Measurements from ENCODE around the gene SFXN5.

SFXN5 gene

GRCh38 chr2:73091696-73092095 is 20.2 kb upstream of the SFXN5 start:
- no peaks in the 10 kb centered on the region for H3K27me3 ChIP-seq
- H3K4me3 ChIP-seq: no peak overlapping the region
- peaks cover 12 to 33% (median 22%) of the 10 kb centered on the region in 11 experiments; a peak in 20 of 22 replicates for H3K36me3 ChIP-seq
- no peak overlapping the region for H3K27ac ChIP-seq
- peaks cover 19 to 35% (median 22%) of the 10 kb centered on the region in 10 experiments for H3K4me1 ChIP-seq
- H3K4me2 ChIP-seq: peak overlapping the region in 8 of 11 experiments; percentile 49 to 71 (median 62); a peak in 15 of 22 replicates
- peak overlapping the region in 1 of 11 experiments; percentile 34; a peak in 1 of 22 replicates for H3K9ac ChIP-seq
- no peaks in the 10 kb centered on the region for H3K9me3 ChIP-seq (replicated peaks in 1 of 11)
- TF ChIP-seq Cebpa-rat (IDR thresholded peaks at IDR 0.05): no peak
- peaks cover 30 to 100% (median 76%) of the 10 kb centered on the region in 11 experiments; a peak in 19 of 22 replicates for H4K20me1 ChIP-seq

GRCh38 chr2:73091164-73091563 is 19.7 kb upstream of the SFXN5 start:
- TF ChIP-seq Cebpa-rat (IDR thresholded peaks at IDR 0.05): no peak
- peaks cover 20 to 40% (median 26%) of the 10 kb centered on the region in 10 experiments for H3K4me1 ChIP-seq
- H3K9me3 ChIP-seq (replicated peaks in 1 of 11): no peaks in the 10 kb centered on the region
- no peak overlapping the region for H3K4me2 ChIP-seq
- peaks cover 28 to 100% (median 76%) of the 10 kb centered on the region in 11 experiments; a peak in 19 of 22 replicates for H4K20me1 ChIP-seq
- H3K4me3 ChIP-seq: no peak overlapping the region
- peaks cover 12 to 38% (median 22%) of the 10 kb centered on the region in 11 experiments; a peak in 20 of 22 replicates for H3K36me3 ChIP-seq
- no peak overlapping the region for H3K27ac ChIP-seq
- H3K27me3 ChIP-seq: no peaks in the 10 kb centered on the region
- no peak overlapping the region for H3K9ac ChIP-seq

GRCh38 chr2:73089270-73090030 is 17.9 kb upstream of the SFXN5 start:
- no peaks in the 10 kb centered on the region for H3K9me3 ChIP-seq (replicated peaks in 1 of 11)
- no peak overlapping the region for H3K27ac ChIP-seq
- peaks cover 20 to 51% (median 43%) of the 10 kb centered on the region in 10 experiments for H3K4me1 ChIP-seq
- H3K36me3 ChIP-seq: peaks cover 12 to 51% (median 23%) of the 10 kb centered on the region in 11 experiments; a peak in 20 of 22 replicates
- no peak overlapping the region for H3K4me3 ChIP-seq
- H4K20me1 ChIP-seq: peaks cover 15 to 100% (median 76%) of the 10 kb centered on the region in 11 experiments; a peak in 20 of 22 replicates
- no peaks in the 10 kb centered on the region for H3K27me3 ChIP-seq
- no peak overlapping the region; a peak in 1 of 22 replicates for H3K9ac ChIP-seq
- H3K4me2 ChIP-seq: no peak overlapping the region
- no peak for TF ChIP-seq Cebpa-rat (IDR thresholded peaks at IDR 0.05)

GRCh38 chr2:73088703-73089102 is 17.2 kb upstream of the SFXN5 start:
- H3K27me3 ChIP-seq: no peaks in the 10 kb centered on the region
- TF ChIP-seq Cebpa-rat (IDR thresholded peaks at IDR 0.05): no peak
- H3K27ac ChIP-seq: no peak overlapping the region
- H3K4me1 ChIP-seq: peaks cover 20 to 53% (median 48%) of the 10 kb centered on the region in 10 experiments
- H4K20me1 ChIP-seq: peaks cover 22 to 100% (median 76%) of the 10 kb centered on the region in 11 experiments; a peak in 20 of 22 replicates
- no peak overlapping the region for H3K4me2 ChIP-seq
- H3K9me3 ChIP-seq (replicated peaks in 1 of 11): no peaks in the 10 kb centered on the region
- peaks cover 12 to 58% (median 28%) of the 10 kb centered on the region in 11 experiments; a peak in 20 of 22 replicates for H3K36me3 ChIP-seq
- H3K9ac ChIP-seq: no peak overlapping the region
- no peak overlapping the region for H3K4me3 ChIP-seq

GRCh38 chr2:73088211-73088610 is 16.7 kb upstream of the SFXN5 start:
- Histone ChIP-seq H3K4me1 (peaks cover 16 to 53% (median 46%) of the 10 kb centered on the region in 10 experiments), H3K9ac (no peak overlapping the region), H4K20me1 (peaks cover 19 to 100% (median 76%) of the 10 kb centered on the region in 11 experiments; a peak in 20 of 22 replicates), H3K27ac (no peak overlapping the region), H3K27me3 (no peaks in the 10 kb centered on the region), H3K4me3 (no peak overlapping the region), H3K36me3 (peaks cover 12 to 63% (median 31%) of the 10 kb centered on the region in 11 experiments; a peak in 20 of 22 replicates), H3K9me3 (replicated peaks in 1 of 11) (no peaks in the 10 kb centered on the region), H3K4me2 (no peak overlapping the region)
- no peak for TF ChIP-seq Cebpa-rat (IDR thresholded peaks at IDR 0.05)

- H3K4me3 ChIP-seq: no peak overlapping the region
- H4K20me1 ChIP-seq: peaks cover 11 to 100% (median 76%) of the 10 kb centered on the region in 11 experiments; a peak in 20 of 22 replicates
- H3K36me3 ChIP-seq: peaks cover 12 to 70% (median 32%) of the 10 kb centered on the region in 11 experiments; a peak in 20 of 22 replicates
- H3K27ac ChIP-seq: no peak overlapping the region
- H3K9ac ChIP-seq: 0 out of 22 replicates have a peak overlapping the region, but pooled peaks of 1 of the 11 experiments have one; percentile 24
- H3K9me3 ChIP-seq (replicated peaks in 1 of 11): no peaks in the 10 kb centered on the region
- H3K4me1 ChIP-seq: peaks cover 7 to 53% (median 37%) of the 10 kb centered on the region in 10 experiments
- no peak overlapping the region for H3K4me2 ChIP-seq
- no peaks in the 10 kb centered on the region for H3K27me3 ChIP-seq
- TF ChIP-seq Cebpa-rat (IDR thresholded peaks at IDR 0.05): no peak
Measured at GRCh38 chr2:73087311-73087710, 15.8 kb upstream of the SFXN5 start.

- Histone ChIP-seq H3K36me3 (peaks cover 12 to 70% (median 32%) of the 10 kb centered on the region in 11 experiments; a peak in 20 of 22 replicates), H3K4me3 (no peak overlapping the region), H4K20me1 (peaks cover 11 to 99% (median 74%) of the 10 kb centered on the region in 11 experiments; a peak in 19 of 22 replicates), H3K27ac (peak overlapping the region in 1 of 11 experiments; percentile 26; a peak in 1 of 22 replicates), H3K4me2 (peak overlapping the region in 7 of 11 experiments; percentile 9 to 64 (median 58); a peak in 12 of 22 replicates), H3K4me1 (peaks cover 10 to 65% (median 44%) of the 10 kb centered on the region in 10 experiments), H3K9me3 (replicated peaks in 1 of 11) (no peaks in the 10 kb centered on the region), H3K9ac (no peak overlapping the region; a peak in 1 of 22 replicates), H3K27me3 (no peaks in the 10 kb centered on the region)
- no peak for TF ChIP-seq Cebpa-rat (IDR thresholded peaks at IDR 0.05)
Measured at GRCh38 chr2:73085691-73086090, 14.2 kb upstream of the SFXN5 start.

GRCh38 chr2:73084971-73085370 is 13.5 kb upstream of the SFXN5 start:
- TF ChIP-seq Cebpa-rat (IDR thresholded peaks at IDR 0.05): no peak
- no peaks in the 10 kb centered on the region for H3K27me3 ChIP-seq
- no peaks in the 10 kb centered on the region for H3K9me3 ChIP-seq (replicated peaks in 1 of 11)
- peaks cover 17 to 72% (median 51%) of the 10 kb centered on the region in 10 experiments for H3K4me1 ChIP-seq
- H3K27ac ChIP-seq: no peak overlapping the region
- peak overlapping the region in 4 of 11 experiments; percentile 6 to 25 (median 12); a peak in 2 of 22 replicates for H3K9ac ChIP-seq
- peak overlapping the region in 9 of 11 experiments; percentile 16 to 64 (median 58); a peak in 15 of 22 replicates for H3K4me2 ChIP-seq
- H3K36me3 ChIP-seq: peaks cover 12 to 73% (median 32%) of the 10 kb centered on the region in 11 experiments; a peak in 20 of 22 replicates
- peaks cover 11 to 99% (median 78%) of the 10 kb centered on the region in 11 experiments; a peak in 19 of 22 replicates for H4K20me1 ChIP-seq
- no peak overlapping the region for H3K4me3 ChIP-seq
